ENCODE data around the gene ASS1.
A peak's percentile ranks its signal among the peaks of the same experiment; 100 is the strongest.

The ASS1 gene

GRCh38 chr9:130451509-130452388, 7.0 kb downstream of the ASS1 start (continued):
- TF ChIP-seq ZNF280C (tag by site-specific recombination; IDR thresholded peaks at IDR 0.05) (no peak), ZNF354C (tag by site-specific recombination; IDR thresholded peaks at IDR 0.05; ENCODE audit: borderline replicate concordance, low read depth) (no peak), SCRT1 (tag by site-specific recombination; IDR thresholded peaks at IDR 0.05; ENCODE audit: borderline replicate concordance) (no peak), ZNF148 (tag by site-specific recombination; IDR thresholded peaks at IDR 0.05; ENCODE audit: borderline replicate concordance) (no peak), ZNF626 (tag by site-specific recombination; IDR thresholded peaks at IDR 0.05) (no peak), ZNF501 (tag by site-specific recombination; IDR thresholded peaks at IDR 0.05) (no peak), PRDM6 (tag by site-specific recombination; IDR thresholded peaks at IDR 0.05) (no peak), ZFHX2 (tag by site-specific recombination; conservative IDR thresholded peaks at IDR 0.05) (peak; percentile 77), ZNF830 (tag by site-specific recombination; IDR thresholded peaks at IDR 0.05; ENCODE audit: low read depth) (no peak), ZNF513 (tag by site-specific recombination; IDR thresholded peaks at IDR 0.05) (no peak), ZFP37 (tag by site-specific recombination; IDR thresholded peaks at IDR 0.05) (no peak), ZNF555 (tag by site-specific recombination; conservative IDR thresholded peaks at IDR 0.05) (no peak), ZNF362 (tag by site-specific recombination; IDR thresholded peaks at IDR 0.05) (no peak), ZSCAN16 (tag by site-specific recombination; IDR thresholded peaks at IDR 0.05) (no peak), YY1 (tag by site-specific recombination; IDR thresholded peaks at IDR 0.05) (no peak), ZBTB17 (tag by site-specific recombination; IDR thresholded peaks at IDR 0.05) (peak; percentile 87), ZNF623 (tag by site-specific recombination; IDR thresholded peaks at IDR 0.05) (no peak), ZNF571 (tag by site-specific recombination; IDR thresholded peaks at IDR 0.05) (no peak), ZNF48 (tag by site-specific recombination; IDR thresholded peaks at IDR 0.05) (no peak), ZNF664 (tag by site-specific recombination; IDR thresholded peaks at IDR 0.05) (no peak), PRDM4 (tag by site-specific recombination; IDR thresholded peaks at IDR 0.05) (no peak), ZBTB7A (tag by site-specific recombination; IDR thresholded peaks at IDR 0.05; ENCODE audit: low read depth) (no peak), CTCF (tag by site-specific recombination; IDR thresholded peaks at IDR 0.05) (peak; percentile 88), MZF1 (tag by site-specific recombination; IDR thresholded peaks at IDR 0.05; ENCODE audit: borderline replicate concordance) (no peak)
